Adrenal gland (tissue), 12 donors: ENCODE data around the gene SCAPER. TPM values are rescaled to one million over a fixed set of nuclear protein-coding genes. Genes with fewer than 3 reads are reported as not detected.
"Not testable (repeated sequence)": the region's sequence is repeated elsewhere in the genome, so short reads cannot be mapped to it uniquely, and the experiment has no call there.

Experiments used
- DNase-seq, 7 donors: peaks; one replicate each; pipeline ENCODE4 v3.0.0-alpha.2; 2019 to 2020
- H3K27ac ChIP-seq, 5 donors: fragments of 200-600 bp; sonication (generic) in 4 of 5; 1 replicate in 3 of 5; 2 replicates in 2 of 5; pipeline versions ENCODE4 v1.5.1 to v1.8.0; 2016 to 2020; ENCODE audit warnings: mild to moderate bottlenecking in 1 of 5
- H3K27me3 ChIP-seq: fragments of 200-600 bp; 2 replicates; pipeline ENCODE4 v1.8.0; 2021
- H3K36me3 ChIP-seq, 2 donors: fragments of 200-600 bp; replicated peaks in 1 of 2; 1 replicate in 1 of 2; 2 replicates in 1 of 2; pipeline versions ENCODE4 v1.5.1 to v1.8.0; 2018 to 2022
- H3K4me1 ChIP-seq, 2 donors: fragments of 200-600 bp; replicated peaks in 1 of 2; 1 replicate in 1 of 2; 2 replicates in 1 of 2; pipeline versions ENCODE4 v1.5.1 to v1.8.0; 2018 to 2021
- H3K4me3 ChIP-seq, 4 donors: fragments of 200-600 bp; sonication (generic) in 3 of 4; one replicate each; pipeline ENCODE4 v1.5.1; 2016 to 2018
- H3K9me3 ChIP-seq, 3 donors: fragments of 200-600 bp; sonication (generic) in 1 of 3; replicated peaks in 1 of 3; 1 replicate in 2 of 3; 2 replicates in 1 of 3; pipeline versions ENCODE4 v1.5.1 to v1.8.0; 2016 to 2021
- CTCF ChIP-seq, 6 experiments: fragments of 450-650 bp in 4 of 6; fragments of 200-600 bp in 2 of 6; sonication (generic) in 1 of 6; IDR thresholded peaks; 1 replicate in 5 of 6; 2 replicates in 1 of 6; pipeline versions ENCODE4 v1.5.1 to v1.8.0; 2016 to 2021; ENCODE audit warnings: antibody characterized with exemption in 6 of 6, mild to moderate bottlenecking in 2 of 6, moderate library complexity in 1 of 6
- POLR2A ChIP-seq, 2 donors: fragments of 450-650 bp; IDR thresholded peaks; one replicate each; pipeline ENCODE4 v1.6.1; 2017; ENCODE audit warnings: antibody characterized with exemption in 2 of 2, mild to moderate bottlenecking in 2 of 2, moderate library complexity in 1 of 2
- WGBS, 4 donors: extraction: QIAGEN DNeasy Blood & Tissue Kit in 2 of 4; methylation state at CpG; one replicate each; pipeline versions ENCODE4 v1.1.5 to v1.1.7; 2013 to 2017; 5-methylcytosine and 5-hydroxymethylcytosine counted together
- intact Hi-C, 2 donors: fragments of 100-400 bp; cut with DNase I; formaldehyde crosslinking; loops; one replicate each; pipeline versions ENCODE4 v1.14.1 to v1.15.0; 2022 to 2023
- polyA plus RNA-seq, 3 donors: library from polyadenylated mRNA; stranded (reverse); fragments of 200-250 nt in 2 of 3; fragments of 350-450 nt in 1 of 3; fragmentation: Illumina TruSeq in 1 of 3; extraction: RNeasy Lipid Tissue Mini Kit (QIAGEN cat#74804) in 1 of 3; gene quantifications; one replicate each; pipeline ENCODE4 v1.2.3, GENCODE V29; 2013 to 2014
- total RNA-seq, 9 donors: library from RNA; depleted of rRNA in 4 of 9; stranded (reverse); fragments of >200 nt in 4 of 9; fragments of 120-200 nt in 1 of 9; fragmentation: NEBNext Ultra II Directional in 1 of 9; extraction: Animal tissue kit (Norgen Biotek cat#: 25700) in 1 of 9; gene quantifications; one replicate each; pipeline versions ENCODE4 v1.1.0 to v1.2.4, GENCODE V29; 2013 to 2023
- donor health status: healthy with polysubstance abuse.
- donor health status: Bipolar disorder and iron deficiency.
- donor health status: DM: yes; HTN: yes; CAD: no.
- donor health status: DM: no; HTN: no; CAD: no.
- donor health status: DM: no; HTN: no; CAD: no.
- donor health status: DM: yes; HTN: yes; CAD: no.

The SCAPER gene
- total and polyA plus RNA-seq, 12 donors, result 3.9 to 95.3 (median 24.1) TPM

GRCh38 chr15:76502678-76503077, 402.5 kb downstream of the SCAPER start:
- Histone ChIP-seq H3K36me3 (no peaks in the 10 kb centered on the region), H3K9me3 (no peaks in the 10 kb centered on the region), H3K27me3 (no peaks in the 10 kb centered on the region), H3K27ac (no peak overlapping the region), H3K4me3 (no peak overlapping the region), H3K4me1 (no peaks in the 10 kb centered on the region)
- intact Hi-C loops, result no loop called here
- no peak for TF ChIP-seq CTCF (IDR thresholded peaks at IDR 0.05)
- TF ChIP-seq POLR2A (IDR thresholded peaks at IDR 0.05), result no peak
- WGBS, 4 donors, result 82 to 90% (median 87%) methylated on average over 3 of the region's 3 CpGs
- no peak for DNase-seq

GRCh38 chr15:76502185-76502584, 403.0 kb downstream of the SCAPER start:
- intact Hi-C loops, H3K4me1 ChIP-seq, H3K36me3 ChIP-seq, DNase-seq, H3K27ac ChIP-seq, H3K27me3 ChIP-seq, H3K4me3 ChIP-seq, H3K9me3 ChIP-seq: not testable (repeated sequence)
- WGBS, 4 donors, result 92 to 99% (median 96%) methylated on average over 6 of the region's 6 CpGs

GRCh38 chr15:76501726-76502125, 403.4 kb downstream of the SCAPER start:
- H3K27me3 ChIP-seq, result no peaks in the 10 kb centered on the region
- TF ChIP-seq CTCF (IDR thresholded peaks at IDR 0.05) (no peak), POLR2A (IDR thresholded peaks at IDR 0.05) (no peak)
- H3K9me3 ChIP-seq, result no peaks in the 10 kb centered on the region
- WGBS, 4 donors, result 79 to 96% (median 92%) methylated on average over 1 of the region's 1 CpG
- no peaks in the 10 kb centered on the region for H3K4me1 ChIP-seq
- DNase-seq, result no peak
- H3K27ac ChIP-seq, result no peak overlapping the region
- no peaks in the 10 kb centered on the region for H3K36me3 ChIP-seq
- no peak overlapping the region for H3K4me3 ChIP-seq
- intact Hi-C loops, result no loop called here

- intact Hi-C loops, result no loop called here
- TF ChIP-seq POLR2A (IDR thresholded peaks at IDR 0.05) (no peak), CTCF (IDR thresholded peaks at IDR 0.05) (no peak)
- H3K4me1 ChIP-seq, result no peaks in the 10 kb centered on the region
- WGBS, 4 donors, result 87 to 90% (median 88%) methylated on average over 2 of the region's 2 CpGs
- H3K27ac ChIP-seq, result no peak overlapping the region
- H3K9me3 ChIP-seq, result no peaks in the 10 kb centered on the region
- no peaks in the 10 kb centered on the region for H3K36me3 ChIP-seq
- no peak overlapping the region for H3K4me3 ChIP-seq
- no peaks in the 10 kb centered on the region for H3K27me3 ChIP-seq
- no peak for DNase-seq
Measured at GRCh38 chr15:76501011-76501410, 404.1 kb downstream of the SCAPER start.

GRCh38 chr15:76495487-76495886, 409.7 kb downstream of the SCAPER start:
- H3K4me1 ChIP-seq, result no peaks in the 10 kb centered on the region
- no peak for DNase-seq
- no peaks in the 10 kb centered on the region for H3K9me3 ChIP-seq
- H3K27me3 ChIP-seq, result no peaks in the 10 kb centered on the region
- WGBS, 4 donors, result 96 to 100% (median 97%) methylated on average over 3 to 4 of the region's 4 CpGs
- intact Hi-C loops, result no loop called here
- no peak overlapping the region for H3K4me3 ChIP-seq
- no peaks in the 10 kb centered on the region for H3K36me3 ChIP-seq
- TF ChIP-seq POLR2A (IDR thresholded peaks at IDR 0.05), result no peak
- TF ChIP-seq CTCF (IDR thresholded peaks at IDR 0.05), result no peak
- no peak overlapping the region for H3K27ac ChIP-seq
